Endothelial cell of umbilical vein (primary cell): Measurements from ENCODE around the gene CCDC85C. TPM values are rescaled to one million over a fixed set of nuclear protein-coding genes. Genes with fewer than 3 reads are reported as not detected.

Experiments
- BruUV-seq: library from RNA; stranded (reverse); fragments of 400-500 nt; replicated peaks from 2 replicates; lab custom pipeline; 2021; lab: Mats Ljungman, UMichigan
- CTCF ChIA-PET: fragments of 300-600, 350-600 bp; sonication (Branson Sonifier 250); formaldehyde crosslinking; loops from one replicate; lab custom pipeline; 2021; ENCODE audit warnings: antibody characterized with exemption, inconsistent platforms; lab: Charles Lee
- POLR2A ChIA-PET: fragments of 300-600, 350-600 bp; sonication (Branson Sonifier 250); formaldehyde crosslinking; loops from one replicate; lab custom pipeline; 2021; ENCODE audit warnings: antibody characterized with exemption, inconsistent platforms; lab: Charles Lee
- DNase-seq: peaks from one replicate; pipeline ENCODE4 v3.0.0-alpha.2; 2011; ENCODE audit warnings: low read depth, low spot score
- FAIRE-seq: peaks from 2 replicates; lab custom pipeline; 2011; peaks lifted over from hg19 to GRCh38; lab: Jason Lieb, UNC
- H2AFZ ChIP-seq: 2 replicates; pipeline ENCODE4 v1.6.0; 2012; ENCODE audit warnings: low read depth, low read length, control low read depth, inconsistent platforms
- H3K27ac ChIP-seq: 2 replicates; pipeline ENCODE4 v1.5.1; 2011; ENCODE audit warnings: low read depth, mild to moderate bottlenecking, control low read depth, low read length, moderate library complexity; ENCODE audit not compliant: insufficient read depth
- H3K27me3 ChIP-seq, 2 experiments: 2 replicates each; pipeline versions ENCODE4 v1.6.0 to v1.6.1; 2011; ENCODE audit warnings: low read length in 2 of 2, mixed read lengths in 1 of 2; ENCODE audit not compliant: control insufficient read depth in 2 of 2, insufficient read depth in 2 of 2
- H3K36me3 ChIP-seq, 2 experiments: 2 replicates in 1 of 2; 3 replicates in 1 of 2; pipeline ENCODE4 v1.5.1; 2011; ENCODE audit warnings: low read length in 2 of 2, mild to moderate bottlenecking in 1 of 2, moderate library complexity in 1 of 2; ENCODE audit not compliant: control insufficient read depth in 2 of 2, insufficient read depth in 2 of 2; ENCODE audit errors: extremely low read depth in 1 of 2
- H3K4me1 ChIP-seq: 3 replicates; pipeline ENCODE4 v1.5.1; 2011; ENCODE audit warnings: mild to moderate bottlenecking, low read length; ENCODE audit not compliant: control insufficient read depth, insufficient read depth; ENCODE audit errors: extremely low read depth
- H3K4me2 ChIP-seq: 2 replicates; pipeline ENCODE4 v1.6.1; 2011; ENCODE audit warnings: low read length, control low read depth, mixed read lengths; ENCODE audit not compliant: insufficient read depth
- H3K4me3 ChIP-seq, 3 experiments: fragments of 200-600 bp in 1 of 3; sonication (generic), shearing (Covaris generic) in 1 of 3; replicated peaks in 1 of 3; 2 replicates each; pipeline ENCODE4 v1.5.1; 2011 to 2016; ENCODE audit warnings: control low read depth in 3 of 3, low read length in 3 of 3, mild to moderate bottlenecking in 2 of 3, inconsistent platforms in 1 of 3, low read depth in 1 of 3, moderate library complexity in 1 of 3; ENCODE audit not compliant: insufficient read depth in 1 of 3
- H3K79me2 ChIP-seq: 2 replicates; pipeline ENCODE4 v1.6.0; 2012; ENCODE audit warnings: low read length, inconsistent platforms; ENCODE audit not compliant: control insufficient read depth, insufficient read depth
- H3K9ac ChIP-seq: replicated peaks from 2 replicates; pipeline ENCODE3; 2011; ENCODE audit warnings: low read length, control low read depth; ENCODE audit not compliant: insufficient read depth; ENCODE audit errors: extremely low read depth
- H3K9me1 ChIP-seq: replicated peaks from 3 replicates; pipeline ENCODE4 v1.6.0; 2011; ENCODE audit warnings: mild to moderate bottlenecking, low read length; ENCODE audit not compliant: control insufficient read depth, insufficient read depth; ENCODE audit errors: extremely low read depth
- H3K9me3 ChIP-seq: replicated peaks from 2 replicates; pipeline ENCODE4 v1.5.1; 2012; ENCODE audit warnings: low read length, inconsistent platforms; ENCODE audit not compliant: control insufficient read depth, insufficient read depth
- H4K20me1 ChIP-seq: replicated peaks from 2 replicates; pipeline ENCODE3; 2011; ENCODE audit warnings: mild to moderate bottlenecking, low read length; ENCODE audit not compliant: control insufficient read depth, insufficient read depth; ENCODE audit errors: extremely low read depth
- CTCF ChIP-seq, 2 donors: IDR thresholded peaks; 1 replicate in 1 of 2; 2 replicates in 1 of 2; pipeline ENCODE4 v1.5.1; 2011; ENCODE audit warnings: low read length in 2 of 2, mild to moderate bottlenecking in 2 of 2, moderate library complexity in 2 of 2, control low read depth in 1 of 2, inconsistent platforms in 1 of 2, low read depth in 1 of 2; ENCODE audit not compliant: insufficient read depth in 1 of 2; ENCODE audit errors: extremely low read depth in 1 of 2
- MAX ChIP-seq: IDR thresholded peaks from 2 replicates; pipeline ENCODE4 v1.6.1; 2011; ENCODE audit not compliant: insufficient read depth, insufficient read length
- MYC ChIP-seq: IDR thresholded peaks from one replicate; pipeline ENCODE4 v1.6.1; 2011; ENCODE audit warnings: mild to moderate bottlenecking, low read depth, low read length
- POLR2A ChIP-seq: IDR thresholded peaks from 2 replicates; pipeline ENCODE4 v1.6.1; 2012; ENCODE audit warnings: low read depth, mild to moderate bottlenecking, control low read depth, low read length
- POLR2AphosphoS5 ChIP-seq: IDR thresholded peaks from 2 replicates; pipeline ENCODE4 v1.6.1; 2012; ENCODE audit warnings: low read depth, mild to moderate bottlenecking, control low read depth, low read length, moderate library complexity; ENCODE audit not compliant: insufficient read depth
- dilution Hi-C: fragments of 300-500 bp; cut with MboI; formaldehyde crosslinking; loops from one replicate; pipeline ENCODE4 v1.15.0; 2019; ENCODE audit warnings: low sequenced_read_pairs; ENCODE audit not compliant: extremely low pct_ligation_motif_present
- intact Hi-C: fragments of 100-400 bp; cut with micrococcal nuclease; formaldehyde crosslinking; loops from one replicate; pipeline ENCODE4 v1.10.0; 2022
- polyA plus RNA-seq, 4 experiments: library from polyadenylated mRNA; depleted of rRNA in 3 of 4; stranded (reverse) in 3 of 4; unstranded in 1 of 4; fragments of >200 nt; gene quantifications; 2 replicates each; pipeline versions ENCODE4 v1.2.1 to v1.2.3, GENCODE V29; 2011 to 2012; ENCODE audit warnings: missing spikeins in 1 of 4
- total RNA-seq: library from RNA; stranded (reverse); gene quantifications from 2 replicates; pipeline ENCODE4 v1.2.3, GENCODE V29; 2021

Gene CCDC85C
- total and polyA plus RNA-seq, 2 donors (not counting 3 experiments of a cell fraction or from before 2014, with no cell fraction given): 7.5 to 17.8 TPM

- Histone ChIP-seq H3K4me2 (no peak overlapping the region), H3K79me2 (no peaks in the 10 kb centered on the region), H3K27me3 (no peaks in the 10 kb centered on the region), H3K4me1 (peaks cover 21% of the 10 kb centered on the region), H3K9ac (no peak overlapping the region), H2AFZ (no peak overlapping the region), H3K9me1 (no peaks in the 10 kb centered on the region), H3K9me3 (no peaks in the 10 kb centered on the region), H3K4me3 (no peak overlapping the region), H3K36me3 (no peaks in the 10 kb centered on the region), H3K27ac (no peak overlapping the region), H4K20me1 (no peaks in the 10 kb centered on the region)
- dilution Hi-C loops: no loop called here
- ChIA-PET CTCF (interaction anchor here (1.0 to 6.1 kb wide), 9 partner anchors 7 to 103 kb away, joined by 3 to 52 read pairs (median 3); partner anchors contain the start of gene CCDC85C), POLR2A (no interaction called here)
- BruUV-seq: no TSS peak
- TF ChIP-seq POLR2A: no peak
- no peak for TF ChIP-seq POLR2AphosphoS5
- TF ChIP-seq MYC: no peak
- TF ChIP-seq CTCF (IDR thresholded peaks at IDR 0.05; ENCODE audit: extremely low read depth in 1 of 2, insufficient read depth in 1 of 2, low read depth in 1 of 2, low read length in 2 of 2): no peak
- no peak for TF ChIP-seq MAX
- DNase-seq (no peak), FAIRE-seq (no peak)
- intact Hi-C loops: loop anchor here (2.0 kb wide), 1 partner anchor 13 kb away; no protein-coding TSS in a partner anchor
These were observed 78.3 kb downstream of the CCDC85C start for GRCh38 chr14:99525699-99526080.
